GM21367 (cell line): Measurements from ENCODE around the gene KTI12.
"Not testable (repeated sequence)": the region's sequence is repeated elsewhere in the genome, so short reads cannot be mapped to it uniquely, and the experiment has no call there.

ENCODE experiments used
- ATAC-seq: cut with Tn5 transposase; IDR thresholded peaks from one replicate; pipeline ENCODE4 v1.9.1; 2021; ENCODE audit not compliant: unreplicated experiment

Gene KTI12

DNA sequence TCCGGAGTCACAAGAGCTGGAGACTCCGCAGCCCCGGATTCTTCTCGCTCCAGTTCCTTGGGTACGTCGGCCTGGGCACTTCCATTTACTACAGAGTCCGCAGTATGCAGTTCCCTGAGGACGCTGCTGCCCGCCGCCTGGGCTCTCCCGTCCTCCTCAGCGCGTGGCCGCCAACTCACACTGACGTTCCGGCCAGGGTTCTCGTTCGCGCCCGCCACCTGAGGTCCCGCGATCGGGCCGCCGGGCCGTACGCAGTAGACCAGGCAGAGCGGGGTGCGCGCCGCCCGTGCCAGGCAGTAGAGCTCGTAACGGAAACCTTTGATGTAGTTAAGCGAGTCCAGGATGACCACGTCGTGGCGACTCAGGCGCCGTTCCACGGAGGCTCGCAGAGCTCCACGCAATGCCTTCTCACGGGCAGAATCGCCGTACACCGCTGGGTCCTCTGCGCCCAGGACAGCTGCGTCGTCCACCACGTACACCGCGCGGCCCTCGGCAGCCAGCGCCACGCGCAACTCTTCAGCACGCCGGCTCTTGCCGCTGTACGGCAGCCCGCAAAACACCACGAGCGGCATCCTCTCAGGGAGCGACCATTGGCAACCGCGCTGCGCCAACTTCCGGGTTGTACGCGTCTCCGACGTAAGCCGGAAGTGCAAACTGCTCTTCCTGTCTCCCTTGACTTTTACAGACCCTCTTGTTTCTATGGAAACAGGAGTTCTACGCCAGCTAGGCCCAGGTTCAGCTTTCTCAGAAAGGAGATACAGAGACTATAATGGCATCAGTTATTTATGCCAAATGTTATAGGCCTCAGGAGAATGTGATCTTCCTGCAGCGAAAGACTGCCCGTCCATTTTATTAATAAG is at the start of gene KTI12:
Gene KTI12 (minus strand): TSS at position 621 of the 860 bp plus-strand sequence. CDS start 49 bp downstream, at position 572.
- peak; percentile 72 for ATAC-seq

GRCh38 chr1:52080014-52080415 is 46.4 kb upstream of the KTI12 start:
- no peak for ATAC-seq

GRCh38 chr1:52077277-52077676 is 43.7 kb upstream of the KTI12 start:
- not testable (repeated sequence) for ATAC-seq

- no peak for ATAC-seq
Observed at GRCh38 chr1:52072291-52072690, 38.7 kb upstream of the KTI12 start.

GRCh38 chr1:52070704-52071103 is 37.1 kb upstream of the KTI12 start:
- no peak for ATAC-seq

- no peak for ATAC-seq
Observed at GRCh38 chr1:52063192-52063591, 29.6 kb upstream of the KTI12 start.

DNA sequence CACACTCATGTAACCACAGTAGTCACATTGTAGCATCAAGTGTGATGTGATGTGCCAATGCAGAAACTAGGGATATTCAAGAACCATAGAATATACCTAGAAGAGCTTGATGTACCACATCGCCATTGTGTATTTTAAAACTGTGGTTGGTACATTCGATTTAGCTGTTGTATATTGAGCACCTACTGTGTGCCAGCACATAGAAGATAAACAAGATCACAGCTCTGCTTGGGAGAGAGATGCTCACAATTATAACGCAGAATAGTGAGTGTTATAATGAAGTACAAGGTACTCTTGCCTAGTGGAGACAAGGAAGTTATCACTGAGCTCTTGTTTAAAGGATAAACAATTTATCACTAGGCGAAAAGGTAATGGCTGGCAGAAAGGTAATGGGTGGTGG is 27.2 kb upstream of the KTI12 start:
- no peak for ATAC-seq

DNA sequence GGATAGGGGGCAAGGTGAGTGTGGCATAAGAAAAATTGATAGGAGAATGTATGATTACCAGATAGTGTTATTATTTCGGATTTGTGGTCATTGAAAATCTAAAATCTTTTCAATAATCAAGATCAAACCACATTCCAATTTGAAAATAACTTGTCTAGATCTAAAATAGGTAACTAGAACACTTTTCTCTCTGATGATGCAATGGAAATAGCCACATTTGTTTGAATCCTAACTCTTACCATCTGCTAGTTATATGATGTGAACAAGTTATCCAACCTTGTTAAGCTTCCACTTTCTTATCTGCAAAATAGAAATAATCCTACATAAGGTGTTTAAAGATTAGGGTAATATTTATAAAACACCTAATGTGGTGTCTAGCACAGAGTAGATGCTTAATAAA is 26.3 kb upstream of the KTI12 start:
- no peak for ATAC-seq

- ATAC-seq, result no peak
Observed at GRCh38 chr1:52059321-52059720, 25.7 kb upstream of the KTI12 start.

- ATAC-seq, result no peak
Observed at GRCh38 chr1:52057876-52058415, 24.3 kb upstream of the KTI12 start.

GRCh38 chr1:52057255-52057654 is 23.6 kb upstream of the KTI12 start:
- ATAC-seq, result no peak

DNA sequence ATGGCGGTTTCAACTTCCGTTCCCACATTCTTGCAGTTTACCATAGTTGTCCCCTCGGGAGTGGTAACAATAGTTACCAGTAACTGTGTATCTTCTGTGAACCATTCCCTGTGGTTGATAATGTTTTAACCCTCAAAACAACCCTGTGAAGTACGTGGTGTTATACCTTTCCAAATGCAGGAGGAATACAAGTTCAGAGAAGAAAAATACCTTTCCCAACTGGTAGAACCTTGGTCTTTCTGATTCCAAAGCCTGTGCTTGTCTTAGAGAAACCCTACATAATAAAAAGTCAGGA is 23.3 kb upstream of the KTI12 start:
- ATAC-seq, result peak; percentile 24

- ATAC-seq, result peak; percentile 65
Observed at GRCh38 chr1:52056163-52056936, 22.7 kb upstream of the KTI12 start, which contains the start of gene BTF3L4. Gene BTF3L4 (plus strand): TSS chr1:52056295. CDS start chr1:52059848, 3,553 bp downstream.

GRCh38 chr1:52055866-52056162 is 22.2 kb upstream of the KTI12 start:
- ATAC-seq, result no peak

- peak; percentile 46 for ATAC-seq
Observed at GRCh38 chr1:52055066-52055865, 21.7 kb upstream of the KTI12 start, which contains the start of gene TXNDC12. Gene TXNDC12 (minus strand): TSS chr1:52055191. CDS start chr1:52055096, 95 bp downstream.

GRCh38 chr1:52054496-52055065 is 21.0 kb upstream of the KTI12 start:
- ATAC-seq, result no peak

- ATAC-seq, result no peak
Observed at GRCh38 chr1:52053862-52054261, 20.3 kb upstream of the KTI12 start.

DNA sequence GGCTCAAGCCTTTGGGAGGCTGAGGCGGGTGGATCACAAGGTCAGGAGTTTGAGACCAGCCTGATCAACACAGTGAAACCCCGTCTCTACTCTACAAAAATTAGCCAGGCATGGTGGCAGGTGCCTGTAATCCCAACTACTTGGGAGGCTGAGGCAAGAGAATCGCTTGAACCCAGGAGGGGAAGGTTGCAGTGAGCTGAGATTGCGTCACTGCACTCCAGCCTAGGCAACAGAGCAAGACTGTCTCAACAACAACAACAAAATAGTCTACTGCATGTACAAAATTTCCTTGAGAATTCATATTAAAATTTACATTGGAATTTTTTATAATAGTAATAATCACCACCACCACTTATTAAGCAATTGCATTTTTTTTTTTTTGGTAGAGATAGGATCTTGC is 15.7 kb upstream of the KTI12 start:
- not testable (repeated sequence) for ATAC-seq

DNA sequence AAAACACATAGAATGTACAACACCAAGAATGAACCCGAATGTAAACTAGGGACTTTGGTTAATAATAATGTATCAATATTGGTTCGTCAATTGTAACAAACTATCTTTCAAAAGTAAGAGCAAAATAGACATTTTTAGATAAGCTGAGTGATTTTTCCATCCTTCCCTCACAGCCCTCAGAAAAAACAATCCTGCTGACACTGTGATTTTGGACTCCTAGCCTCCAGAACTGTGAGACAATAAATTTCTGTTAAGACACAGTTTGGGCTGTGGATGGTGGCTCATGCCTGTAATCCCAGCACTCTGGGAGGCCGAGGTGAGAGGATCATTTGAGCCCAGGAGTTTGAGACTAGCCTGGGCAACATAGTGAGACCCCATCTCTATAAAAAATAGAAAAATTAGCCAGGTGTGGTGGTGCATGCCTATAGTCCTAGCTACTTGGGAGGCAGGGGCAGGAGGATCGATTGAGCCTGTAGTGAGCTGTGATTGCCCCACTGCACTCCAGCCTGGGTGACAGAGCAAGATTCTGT is 12.1 kb upstream of the KTI12 start:
- ATAC-seq, result not testable (repeated sequence)

GRCh38 chr1:52045236-52045635 is 11.6 kb upstream of the KTI12 start:
- ATAC-seq, result no peak
